Panc1 (cell line): ENCODE results near the gene NOX3.

ENCODE experiments used
- POLR2AphosphoS5 ChIP-seq: IDR thresholded peaks from 2 replicates; pipeline ENCODE4 v1.6.1; 2012; ENCODE audit warnings: mild to moderate bottlenecking, low read depth, low read length, moderate library complexity
- SIN3A ChIP-seq: IDR thresholded peaks from 2 replicates; pipeline ENCODE4 v1.6.1; 2012; ENCODE audit warnings: low read depth, mild to moderate bottlenecking, low read length, moderate library complexity, borderline replicate concordance; ENCODE audit not compliant: insufficient read depth
- TF ChIP-seq, protein P1 (sequence below): fragments of 450-650 bp; IDR thresholded peaks from 2 replicates; pipeline ENCODE4 v1.5.1; 2017; ENCODE audit warnings: mild to moderate bottlenecking
- TF ChIP-seq, protein P2 (sequence below), 2 experiments: IDR thresholded peaks; 2 replicates each; pipeline ENCODE4 v1.6.1; 2011 to 2012; ENCODE audit warnings: low read depth in 2 of 2, control low read depth in 1 of 2, low read length in 1 of 2, mild to moderate bottlenecking in 1 of 2, moderate library complexity in 1 of 2; ENCODE audit not compliant: insufficient read depth in 1 of 2

DNA sequence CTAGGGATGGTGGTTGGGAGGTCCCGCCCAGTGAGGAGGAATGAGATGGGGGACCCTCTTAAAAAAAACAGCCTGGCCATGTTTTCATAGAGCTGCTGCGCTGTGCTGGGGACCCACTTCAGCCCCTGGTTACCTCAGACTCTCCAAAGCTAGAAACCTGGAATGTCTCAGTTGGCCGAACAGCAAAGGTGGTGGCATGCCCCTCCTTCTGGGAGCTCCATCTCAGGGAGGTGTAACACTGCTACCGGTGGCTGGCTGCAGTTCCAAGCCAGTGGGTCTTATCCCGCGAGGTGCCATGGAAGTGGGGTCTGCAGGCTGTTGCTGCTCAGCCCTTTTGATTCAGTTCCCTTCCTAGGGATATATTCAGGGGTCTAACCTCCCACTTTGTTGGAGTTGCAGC is 105.7 kb downstream of the NOX3 start:
- TF ChIP-seq SIN3A: no peak
- TF ChIP-seq, protein P1, sequence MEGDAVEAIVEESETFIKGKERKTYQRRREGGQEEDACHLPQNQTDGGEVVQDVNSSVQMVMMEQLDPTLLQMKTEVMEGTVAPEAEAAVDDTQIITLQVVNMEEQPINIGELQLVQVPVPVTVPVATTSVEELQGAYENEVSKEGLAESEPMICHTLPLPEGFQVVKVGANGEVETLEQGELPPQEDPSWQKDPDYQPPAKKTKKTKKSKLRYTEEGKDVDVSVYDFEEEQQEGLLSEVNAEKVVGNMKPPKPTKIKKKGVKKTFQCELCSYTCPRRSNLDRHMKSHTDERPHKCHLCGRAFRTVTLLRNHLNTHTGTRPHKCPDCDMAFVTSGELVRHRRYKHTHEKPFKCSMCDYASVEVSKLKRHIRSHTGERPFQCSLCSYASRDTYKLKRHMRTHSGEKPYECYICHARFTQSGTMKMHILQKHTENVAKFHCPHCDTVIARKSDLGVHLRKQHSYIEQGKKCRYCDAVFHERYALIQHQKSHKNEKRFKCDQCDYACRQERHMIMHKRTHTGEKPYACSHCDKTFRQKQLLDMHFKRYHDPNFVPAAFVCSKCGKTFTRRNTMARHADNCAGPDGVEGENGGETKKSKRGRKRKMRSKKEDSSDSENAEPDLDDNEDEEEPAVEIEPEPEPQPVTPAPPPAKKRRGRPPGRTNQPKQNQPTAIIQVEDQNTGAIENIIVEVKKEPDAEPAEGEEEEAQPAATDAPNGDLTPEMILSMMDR: no peak
- TF ChIP-seq POLR2AphosphoS5: no peak
- TF ChIP-seq, protein P2, sequence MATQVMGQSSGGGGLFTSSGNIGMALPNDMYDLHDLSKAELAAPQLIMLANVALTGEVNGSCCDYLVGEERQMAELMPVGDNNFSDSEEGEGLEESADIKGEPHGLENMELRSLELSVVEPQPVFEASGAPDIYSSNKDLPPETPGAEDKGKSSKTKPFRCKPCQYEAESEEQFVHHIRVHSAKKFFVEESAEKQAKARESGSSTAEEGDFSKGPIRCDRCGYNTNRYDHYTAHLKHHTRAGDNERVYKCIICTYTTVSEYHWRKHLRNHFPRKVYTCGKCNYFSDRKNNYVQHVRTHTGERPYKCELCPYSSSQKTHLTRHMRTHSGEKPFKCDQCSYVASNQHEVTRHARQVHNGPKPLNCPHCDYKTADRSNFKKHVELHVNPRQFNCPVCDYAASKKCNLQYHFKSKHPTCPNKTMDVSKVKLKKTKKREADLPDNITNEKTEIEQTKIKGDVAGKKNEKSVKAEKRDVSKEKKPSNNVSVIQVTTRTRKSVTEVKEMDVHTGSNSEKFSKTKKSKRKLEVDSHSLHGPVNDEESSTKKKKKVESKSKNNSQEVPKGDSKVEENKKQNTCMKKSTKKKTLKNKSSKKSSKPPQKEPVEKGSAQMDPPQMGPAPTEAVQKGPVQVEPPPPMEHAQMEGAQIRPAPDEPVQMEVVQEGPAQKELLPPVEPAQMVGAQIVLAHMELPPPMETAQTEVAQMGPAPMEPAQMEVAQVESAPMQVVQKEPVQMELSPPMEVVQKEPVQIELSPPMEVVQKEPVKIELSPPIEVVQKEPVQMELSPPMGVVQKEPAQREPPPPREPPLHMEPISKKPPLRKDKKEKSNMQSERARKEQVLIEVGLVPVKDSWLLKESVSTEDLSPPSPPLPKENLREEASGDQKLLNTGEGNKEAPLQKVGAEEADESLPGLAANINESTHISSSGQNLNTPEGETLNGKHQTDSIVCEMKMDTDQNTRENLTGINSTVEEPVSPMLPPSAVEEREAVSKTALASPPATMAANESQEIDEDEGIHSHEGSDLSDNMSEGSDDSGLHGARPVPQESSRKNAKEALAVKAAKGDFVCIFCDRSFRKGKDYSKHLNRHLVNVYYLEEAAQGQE (IDR thresholded peaks at IDR 0.05; ENCODE audit: insufficient read depth in 1 of 2, low read depth in 2 of 2, low read length in 1 of 2): no peak
